ENCODE results near the gene SH3PXD2B. TPM values are rescaled to one million over a fixed set of nuclear protein-coding genes. Genes with fewer than 3 reads are reported as not detected.

The SH3PXD2B gene
- total RNA-seq, 4 donors from 2014 or later, result 26.6 to 48.7 (median 38.9) TPM

DNA sequence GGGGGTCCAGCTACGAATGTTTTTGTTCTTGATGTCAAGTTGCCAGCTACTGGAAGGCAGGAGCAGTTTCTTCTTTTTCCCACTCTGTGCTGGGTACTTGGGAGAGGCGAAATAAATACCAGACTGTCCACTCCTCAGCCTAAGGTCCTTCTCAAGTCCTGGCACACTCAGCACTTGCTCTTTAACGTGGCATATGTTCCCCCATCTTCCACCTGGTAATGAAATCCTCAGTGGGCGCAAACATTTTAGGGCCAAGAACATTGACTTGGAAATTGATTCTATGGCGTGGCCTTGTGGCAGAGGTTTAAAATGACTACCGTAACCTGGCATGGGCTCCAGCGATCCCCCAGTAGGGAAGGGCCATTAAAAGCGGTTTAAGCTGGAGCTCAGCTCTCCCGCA is 119.7 kb downstream of the SH3PXD2B start:
- TF ChIP-seq, protein P1, sequence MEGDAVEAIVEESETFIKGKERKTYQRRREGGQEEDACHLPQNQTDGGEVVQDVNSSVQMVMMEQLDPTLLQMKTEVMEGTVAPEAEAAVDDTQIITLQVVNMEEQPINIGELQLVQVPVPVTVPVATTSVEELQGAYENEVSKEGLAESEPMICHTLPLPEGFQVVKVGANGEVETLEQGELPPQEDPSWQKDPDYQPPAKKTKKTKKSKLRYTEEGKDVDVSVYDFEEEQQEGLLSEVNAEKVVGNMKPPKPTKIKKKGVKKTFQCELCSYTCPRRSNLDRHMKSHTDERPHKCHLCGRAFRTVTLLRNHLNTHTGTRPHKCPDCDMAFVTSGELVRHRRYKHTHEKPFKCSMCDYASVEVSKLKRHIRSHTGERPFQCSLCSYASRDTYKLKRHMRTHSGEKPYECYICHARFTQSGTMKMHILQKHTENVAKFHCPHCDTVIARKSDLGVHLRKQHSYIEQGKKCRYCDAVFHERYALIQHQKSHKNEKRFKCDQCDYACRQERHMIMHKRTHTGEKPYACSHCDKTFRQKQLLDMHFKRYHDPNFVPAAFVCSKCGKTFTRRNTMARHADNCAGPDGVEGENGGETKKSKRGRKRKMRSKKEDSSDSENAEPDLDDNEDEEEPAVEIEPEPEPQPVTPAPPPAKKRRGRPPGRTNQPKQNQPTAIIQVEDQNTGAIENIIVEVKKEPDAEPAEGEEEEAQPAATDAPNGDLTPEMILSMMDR (IDR thresholded peaks at IDR 0.05; ENCODE audit: low read depth), result no peak

GRCh38 chr5:172334196-172334595 is 120.1 kb downstream of the SH3PXD2B start:
- TF ChIP-seq, protein P1 (IDR thresholded peaks at IDR 0.05; ENCODE audit: low read depth), result no peak

DNA sequence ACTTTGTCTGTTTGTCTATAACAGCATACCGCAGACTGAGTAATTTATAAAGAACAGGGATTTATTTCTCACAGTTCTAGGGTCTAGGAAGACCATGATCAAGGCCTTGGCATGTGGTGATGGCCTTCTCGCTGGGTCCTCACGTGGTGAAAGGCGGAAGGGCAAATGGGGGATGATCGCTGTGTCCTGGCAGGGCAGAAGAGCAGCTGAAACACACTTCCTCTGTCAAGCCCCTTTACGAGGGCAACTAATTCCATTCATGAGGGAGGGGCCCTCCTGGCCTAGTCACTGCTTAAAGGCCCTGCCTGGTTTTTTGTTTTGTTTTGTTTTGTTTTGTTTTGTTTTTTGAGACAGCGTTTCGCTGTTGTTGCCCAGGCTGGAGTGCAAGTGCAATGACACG is 128.9 kb downstream of the SH3PXD2B start:
- TF ChIP-seq, protein P1 (IDR thresholded peaks at IDR 0.05; ENCODE audit: low read depth), result no peak

GRCh38 chr5:172322028-172322965 is 132.0 kb downstream of the SH3PXD2B start:
- TF ChIP-seq, protein P1 (IDR thresholded peaks at IDR 0.05; ENCODE audit: low read depth), result no peak

DNA sequence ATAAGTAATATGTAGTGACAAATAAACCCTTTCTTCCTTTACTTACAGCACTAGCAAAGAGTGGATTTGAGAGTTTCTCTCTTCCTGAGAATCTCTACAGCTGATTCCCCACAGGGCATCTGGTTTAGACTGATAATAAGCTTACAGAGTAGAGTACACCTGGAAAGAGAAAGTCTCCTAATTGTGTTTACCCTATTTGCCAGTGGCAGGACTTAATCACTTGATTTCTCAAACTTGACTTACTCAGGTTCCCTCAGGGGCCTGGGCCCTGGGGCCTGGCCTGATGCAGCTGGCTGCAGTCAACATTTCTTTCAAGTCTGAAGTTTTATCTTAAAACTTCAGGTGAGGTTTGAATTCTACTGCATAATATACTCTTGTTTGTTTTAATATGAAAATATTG is 132.7 kb downstream of the SH3PXD2B start:
- TF ChIP-seq, protein P1 (IDR thresholded peaks at IDR 0.05; ENCODE audit: low read depth), result no peak

DNA sequence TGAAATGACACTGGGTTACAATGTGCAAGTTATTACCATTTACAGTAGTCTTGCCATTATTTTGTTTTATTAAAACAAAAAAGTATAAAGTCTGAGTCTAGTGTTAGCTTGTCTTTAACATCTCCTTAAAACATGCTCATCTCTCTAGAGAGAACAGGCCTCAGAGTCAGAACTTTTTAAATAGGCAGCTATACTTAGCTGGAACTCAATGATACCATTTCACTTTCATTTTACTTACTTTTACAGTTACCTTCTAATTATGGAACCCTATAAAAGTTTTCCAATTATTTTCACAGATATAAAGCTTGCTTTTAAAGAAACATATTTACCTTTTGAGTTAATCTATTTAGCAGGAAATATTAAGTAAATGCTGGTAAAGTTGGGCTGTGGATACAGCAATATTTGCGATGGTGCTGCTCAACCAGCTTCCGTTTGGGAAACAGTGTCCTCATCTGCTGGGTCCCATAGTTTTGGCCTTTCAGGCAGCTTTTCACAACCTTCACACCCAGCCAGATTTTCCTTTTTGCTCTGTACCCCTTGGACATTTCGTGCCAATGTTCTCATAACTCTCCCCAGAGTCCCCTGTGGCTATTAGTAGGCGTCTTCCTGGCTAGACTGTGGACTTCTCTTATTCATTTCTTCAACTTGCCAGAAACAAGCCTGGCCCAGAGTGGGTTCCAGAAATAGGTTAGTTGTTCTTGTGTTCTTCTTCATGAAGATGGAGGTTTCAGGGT is 134.4 kb downstream of the SH3PXD2B start:
- TF ChIP-seq, protein P1 (IDR thresholded peaks at IDR 0.05; ENCODE audit: low read depth), result no peak
